Measurements from ENCODE around the gene HECTD3. TPM values are rescaled to one million over a fixed set of nuclear protein-coding genes. Genes with fewer than 3 reads are reported as not detected.
A peak's percentile ranks its signal among the peaks of the same experiment; 100 is the strongest.

Gene HECTD3
- total and polyA plus RNA-seq, 2 experiments from 2014 or later, result 22.5 to 28.1 TPM

DNA sequence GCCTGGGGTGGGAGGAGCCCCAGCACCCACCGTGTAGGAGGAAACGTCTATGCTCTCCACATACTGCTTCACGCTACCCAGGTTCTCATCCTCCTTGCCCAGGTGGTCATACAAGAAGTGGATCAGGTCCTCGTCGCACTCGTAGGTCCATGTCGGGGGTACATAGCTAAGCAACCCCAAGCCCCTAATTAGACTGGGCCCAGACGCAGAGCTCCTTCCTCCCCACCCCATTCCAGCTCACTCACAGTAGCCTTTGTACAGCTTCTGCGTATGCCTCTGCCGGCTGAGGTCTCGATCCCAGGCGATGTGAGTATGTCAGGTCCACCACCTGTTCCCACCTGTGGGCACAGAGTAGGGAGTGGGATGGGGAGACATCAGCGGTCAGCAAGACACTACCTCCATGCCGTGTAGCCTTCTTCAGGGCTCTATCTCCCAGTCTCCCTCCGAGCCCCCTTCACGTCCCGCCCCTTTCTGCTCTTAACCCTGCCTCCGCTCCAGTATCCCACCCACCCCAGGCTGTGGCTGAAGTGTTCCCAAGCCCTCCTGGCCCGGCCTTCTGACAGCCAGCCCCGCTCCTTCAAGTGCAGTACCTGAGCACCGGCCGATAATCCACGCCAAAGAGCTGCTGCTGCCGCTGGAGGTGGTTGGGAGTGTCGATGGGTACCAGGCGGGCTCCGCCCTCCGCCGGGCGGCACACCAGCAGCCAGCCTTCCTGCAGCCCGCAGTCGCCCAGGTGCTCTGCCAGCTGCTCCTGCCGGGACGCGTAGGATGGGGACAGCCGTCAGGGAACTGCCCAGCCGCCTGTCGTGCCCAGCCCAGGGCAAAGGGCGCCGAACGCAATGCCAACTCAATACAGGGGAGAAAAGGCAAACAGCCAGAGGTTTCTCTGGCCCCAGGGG lies 919 bp downstream of the HECTD3 start:
- TF ChIP-seq, protein P1, sequence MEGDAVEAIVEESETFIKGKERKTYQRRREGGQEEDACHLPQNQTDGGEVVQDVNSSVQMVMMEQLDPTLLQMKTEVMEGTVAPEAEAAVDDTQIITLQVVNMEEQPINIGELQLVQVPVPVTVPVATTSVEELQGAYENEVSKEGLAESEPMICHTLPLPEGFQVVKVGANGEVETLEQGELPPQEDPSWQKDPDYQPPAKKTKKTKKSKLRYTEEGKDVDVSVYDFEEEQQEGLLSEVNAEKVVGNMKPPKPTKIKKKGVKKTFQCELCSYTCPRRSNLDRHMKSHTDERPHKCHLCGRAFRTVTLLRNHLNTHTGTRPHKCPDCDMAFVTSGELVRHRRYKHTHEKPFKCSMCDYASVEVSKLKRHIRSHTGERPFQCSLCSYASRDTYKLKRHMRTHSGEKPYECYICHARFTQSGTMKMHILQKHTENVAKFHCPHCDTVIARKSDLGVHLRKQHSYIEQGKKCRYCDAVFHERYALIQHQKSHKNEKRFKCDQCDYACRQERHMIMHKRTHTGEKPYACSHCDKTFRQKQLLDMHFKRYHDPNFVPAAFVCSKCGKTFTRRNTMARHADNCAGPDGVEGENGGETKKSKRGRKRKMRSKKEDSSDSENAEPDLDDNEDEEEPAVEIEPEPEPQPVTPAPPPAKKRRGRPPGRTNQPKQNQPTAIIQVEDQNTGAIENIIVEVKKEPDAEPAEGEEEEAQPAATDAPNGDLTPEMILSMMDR (IDR thresholded peaks at IDR 0.05; ENCODE audit: low read depth, low read length), result no peak
- H3K27me3 ChIP-seq, result no peaks in the 10 kb centered on the region
- H3K4me1 ChIP-seq (ENCODE audit: low read depth), result peaks cover 13% of the 10 kb centered on the region
- peak overlapping the region; percentile 67 for H3K4me3 ChIP-seq
- DNase-seq (ENCODE audit: low read depth in 1 of 2, low spot score in 1 of 2), result peak in 1 of 2 donors; percentile 25
- H3K27ac ChIP-seq, result no peak overlapping the region
- H3K36me3 ChIP-seq, result peaks cover 13% of the 10 kb centered on the region
- no peaks in the 10 kb centered on the region for H3K9me3 ChIP-seq (ENCODE audit: low read depth)

DNA sequence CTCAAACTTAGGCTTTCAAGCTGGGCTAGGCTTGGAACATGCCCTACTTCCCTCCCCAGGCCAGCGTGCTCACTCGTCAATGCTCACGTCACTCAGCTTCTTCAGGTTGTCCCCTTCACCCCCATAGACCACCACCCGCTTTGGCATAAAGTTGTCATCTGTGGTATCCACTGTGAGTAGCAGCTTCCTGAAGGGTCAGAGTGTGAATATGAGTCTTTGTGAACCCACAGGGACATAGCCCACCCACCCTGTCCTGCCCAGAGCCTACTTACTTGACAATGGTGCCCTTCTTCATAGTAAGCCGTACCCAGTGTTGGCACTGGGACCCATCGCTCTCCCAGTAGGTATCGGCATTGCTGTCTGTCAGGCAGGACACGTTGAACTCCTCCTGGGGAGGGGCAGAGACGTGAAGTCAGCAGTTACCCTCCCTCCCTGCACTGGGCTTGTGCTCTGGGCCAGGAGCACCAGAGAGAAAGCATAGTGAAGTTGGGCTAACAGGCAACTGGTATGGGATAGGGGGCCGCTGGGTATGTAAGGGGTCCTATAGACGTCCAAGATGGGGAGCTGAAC lies 1.7 kb downstream of the HECTD3 start:
- no peaks in the 10 kb centered on the region for H3K27me3 ChIP-seq
- H3K9me3 ChIP-seq (ENCODE audit: low read depth), result no peaks in the 10 kb centered on the region

DNA sequence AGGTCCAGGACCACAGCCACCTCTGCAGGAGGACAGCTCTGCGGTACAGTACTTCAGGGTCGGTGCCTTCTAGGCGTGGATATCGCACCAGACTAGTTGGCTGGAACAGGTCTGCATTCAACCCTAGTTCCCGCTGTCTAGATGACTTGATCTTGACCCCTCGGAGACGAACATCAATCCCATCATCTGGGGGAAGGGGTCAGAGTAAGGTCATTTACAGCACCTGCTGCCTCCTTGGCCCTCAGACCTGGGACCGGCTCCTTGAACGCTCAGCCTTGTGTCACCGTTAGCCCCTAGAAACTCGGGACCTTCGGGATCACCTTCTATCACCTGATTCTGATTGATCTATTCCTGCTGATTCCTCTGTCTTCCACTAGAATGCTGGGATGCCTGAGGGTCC lies 2.6 kb downstream of the HECTD3 start:
- Histone ChIP-seq H3K9me3 (ENCODE audit: low read depth) (no peaks in the 10 kb centered on the region), H3K4me3 (no peak overlapping the region), H3K4me1 (ENCODE audit: low read depth) (peaks cover 12% of the 10 kb centered on the region), H3K27ac (no peak overlapping the region), H3K36me3 (peaks cover 20% of the 10 kb centered on the region), H3K27me3 (no peaks in the 10 kb centered on the region)
- TF ChIP-seq, protein P1 (IDR thresholded peaks at IDR 0.05; ENCODE audit: low read depth, low read length), result no peak
- DNase-seq (ENCODE audit: low read depth in 1 of 2, low spot score in 1 of 2), result no peak

More for the DNA sequence above, 1.7 kb downstream of the HECTD3 start:
- DNase-seq (ENCODE audit: low read depth in 1 of 2, low spot score in 1 of 2), result no peak
- no peak overlapping the region for H3K27ac ChIP-seq
- TF ChIP-seq, protein P1 (IDR thresholded peaks at IDR 0.05; ENCODE audit: low read depth, low read length), result no peak
- no peak overlapping the region for H3K4me3 ChIP-seq
- peaks cover 13% of the 10 kb centered on the region for H3K4me1 ChIP-seq (ENCODE audit: low read depth)
- H3K36me3 ChIP-seq, result peaks cover 20% of the 10 kb centered on the region

DNA sequence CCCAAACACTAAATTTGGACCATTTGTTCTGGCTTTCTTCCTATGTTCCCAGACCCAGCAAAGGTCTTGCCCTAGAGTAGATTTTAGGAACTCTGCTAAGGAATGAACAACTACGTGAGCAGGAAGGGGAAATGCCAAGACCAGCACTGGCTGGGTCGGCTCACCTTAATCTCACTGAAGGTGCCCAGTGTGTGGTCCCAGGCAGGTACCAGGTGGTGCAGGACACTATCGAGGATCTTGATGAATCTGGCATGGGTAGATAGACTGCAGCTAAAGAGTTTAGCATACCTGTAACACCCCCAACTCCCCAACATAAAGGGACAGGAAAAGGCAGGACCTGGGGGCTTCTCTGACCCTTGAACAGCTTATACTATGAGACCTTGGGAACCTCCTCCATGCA lies 3.0 kb downstream of the HECTD3 start:
- Histone ChIP-seq H3K4me1 (ENCODE audit: low read depth) (peaks cover 8% of the 10 kb centered on the region), H3K36me3 (peaks cover 19% of the 10 kb centered on the region)

DNA sequence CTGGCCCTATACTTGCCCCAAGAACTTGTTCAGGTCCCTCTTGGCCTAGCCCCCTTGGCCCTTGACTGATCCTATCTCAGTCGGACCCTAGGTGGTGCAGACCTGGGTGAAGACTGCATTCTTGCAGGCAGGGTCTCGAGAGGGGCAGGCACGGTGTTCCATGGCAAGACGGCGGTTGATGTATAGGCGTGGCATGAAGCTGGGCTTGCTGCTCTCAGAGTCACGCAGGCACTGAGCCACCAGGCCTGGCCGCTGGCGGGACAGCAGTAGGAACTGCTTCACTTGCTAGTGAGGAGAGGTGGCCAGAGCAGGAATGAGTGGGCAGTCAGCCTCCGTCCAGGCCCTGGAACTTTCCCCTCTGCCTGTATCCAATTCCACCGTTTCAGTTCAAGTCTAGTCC lies 3.8 kb downstream of the HECTD3 start:
- Histone ChIP-seq H3K36me3 (peaks cover 19% of the 10 kb centered on the region), H3K27me3 (no peaks in the 10 kb centered on the region), H3K4me1 (ENCODE audit: low read depth) (peaks cover 5% of the 10 kb centered on the region), H3K27ac (no peak overlapping the region), H3K9me3 (ENCODE audit: low read depth) (no peaks in the 10 kb centered on the region), H3K4me3 (no peak overlapping the region)
- DNase-seq (ENCODE audit: low read depth in 1 of 2, low spot score in 1 of 2), result no peak
- TF ChIP-seq, protein P1 (IDR thresholded peaks at IDR 0.05; ENCODE audit: low read depth, low read length), result no peak

More for the DNA sequence above, 3.0 kb downstream of the HECTD3 start:
- no peak overlapping the region for H3K27ac ChIP-seq
- H3K9me3 ChIP-seq (ENCODE audit: low read depth), result no peaks in the 10 kb centered on the region
- no peak overlapping the region for H3K4me3 ChIP-seq
- DNase-seq (ENCODE audit: low read depth in 1 of 2, low spot score in 1 of 2), result no peak
- H3K27me3 ChIP-seq, result no peaks in the 10 kb centered on the region
- TF ChIP-seq, protein P1 (IDR thresholded peaks at IDR 0.05; ENCODE audit: low read depth, low read length), result no peak

Measured in cardiac muscle cell (in vitro differentiated cells and primary cell).